Dedifferentiated amniotic fluid mesenchymal stem cell (primary cell): ENCODE results near the gene CERS6.
A peak's percentile ranks its signal among the peaks of the same experiment; 100 is the strongest.

Source experiments
- DNase-seq: peaks from one replicate; pipeline ENCODE4 v3.0.0-alpha.2; 2016; ENCODE audit errors: extremely low spot score

CERS6 gene

DNA sequence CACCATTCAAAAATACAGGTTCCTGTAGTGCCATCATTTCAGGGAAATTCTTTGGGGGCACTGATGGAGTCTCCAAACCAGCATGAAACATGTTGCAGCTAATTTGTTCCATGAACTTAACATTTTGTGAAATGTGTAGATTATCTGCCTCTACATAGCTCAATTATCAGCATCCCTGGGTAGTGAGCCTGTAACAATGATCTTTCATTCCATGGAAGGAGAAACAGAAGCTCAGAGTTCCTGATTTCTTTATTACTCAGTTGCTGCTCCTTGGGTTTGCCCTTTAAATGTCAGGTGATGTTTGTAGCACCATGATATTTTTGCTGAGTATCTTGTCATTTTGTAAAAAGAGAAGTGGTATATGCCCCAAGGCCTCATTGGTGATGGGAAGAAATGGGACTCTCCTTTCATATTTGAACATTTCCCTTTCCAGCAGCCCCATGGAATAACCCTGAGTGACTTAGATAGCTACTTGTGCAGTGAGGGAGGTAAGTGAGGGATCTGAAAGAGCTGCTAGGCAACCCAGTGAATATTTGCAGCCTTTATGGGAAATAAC, 146.9 kb downstream of the CERS6 start:
- DNase-seq: no peak

DNA sequence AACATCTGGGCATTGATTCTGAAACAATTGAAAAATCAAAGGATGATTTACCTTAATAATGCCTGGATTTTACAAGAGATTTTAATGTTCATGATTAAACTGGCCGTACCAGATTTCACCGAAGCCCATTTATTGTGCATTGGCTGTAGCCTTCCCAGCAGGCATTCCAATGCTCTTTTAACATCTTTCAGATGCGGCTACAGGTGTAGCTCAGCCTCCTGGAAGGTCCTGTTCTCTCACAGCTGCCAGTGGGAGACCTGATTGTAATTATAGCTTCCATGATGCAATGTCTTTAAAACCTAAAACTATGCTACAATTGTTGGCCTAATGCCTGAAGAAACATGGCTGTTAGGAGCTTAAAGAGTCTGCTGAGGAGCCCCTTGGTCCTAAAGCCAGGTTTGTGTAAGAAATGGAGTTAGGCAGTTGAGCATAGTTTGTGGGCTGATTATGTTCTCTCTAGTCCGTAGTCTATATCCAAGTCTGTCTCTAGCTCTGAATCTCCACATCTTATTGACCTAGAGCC, 147.4 kb downstream of the CERS6 start:
- peak; percentile 33 for DNase-seq

DNA sequence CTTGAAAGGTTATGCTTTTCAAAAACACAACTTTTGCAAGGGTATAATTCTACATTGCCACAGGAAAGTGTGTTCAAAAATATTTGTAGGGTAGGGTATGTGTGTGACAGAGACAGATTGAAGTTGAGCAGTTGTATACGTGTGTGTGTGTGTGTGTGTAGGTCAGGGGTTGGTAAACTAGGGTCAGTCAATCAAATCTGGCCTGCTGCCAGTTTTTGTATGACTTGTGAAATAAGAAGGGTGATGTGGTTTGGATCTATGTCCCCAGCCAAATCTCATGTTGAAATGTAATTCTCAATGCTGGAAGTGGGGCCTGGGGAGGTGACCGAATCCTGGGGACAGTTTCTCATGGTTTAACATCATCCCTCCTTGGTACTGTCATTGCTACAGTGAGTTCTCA, 148.2 kb downstream of the CERS6 start:
- DNase-seq: no peak

- DNase-seq: no peak
Measured at GRCh38 chr2:168607992-168608391, 151.9 kb downstream of the CERS6 start.

- DNase-seq: no peak
Measured at GRCh38 chr2:168608796-168609195, 152.7 kb downstream of the CERS6 start.

DNA sequence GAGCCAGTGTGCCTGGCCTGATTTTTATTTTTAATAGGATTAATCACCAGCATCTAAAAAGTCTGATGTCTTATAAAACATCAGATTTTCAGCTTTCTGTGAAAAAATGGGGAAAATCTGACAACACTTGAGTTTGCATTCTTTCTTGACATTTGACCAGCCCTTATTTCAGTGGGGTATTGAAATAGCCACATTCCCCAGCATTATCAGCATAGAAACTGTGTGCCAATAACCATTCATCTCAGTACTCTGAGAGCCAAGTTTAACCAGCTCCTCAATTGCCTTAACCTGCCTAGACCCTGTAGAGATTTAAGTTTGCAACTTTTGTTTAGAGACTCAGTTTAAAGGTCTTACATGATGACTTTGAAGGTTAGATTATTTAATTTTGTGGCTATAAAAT, 155.0 kb downstream of the CERS6 start:
- DNase-seq: no peak

DNA sequence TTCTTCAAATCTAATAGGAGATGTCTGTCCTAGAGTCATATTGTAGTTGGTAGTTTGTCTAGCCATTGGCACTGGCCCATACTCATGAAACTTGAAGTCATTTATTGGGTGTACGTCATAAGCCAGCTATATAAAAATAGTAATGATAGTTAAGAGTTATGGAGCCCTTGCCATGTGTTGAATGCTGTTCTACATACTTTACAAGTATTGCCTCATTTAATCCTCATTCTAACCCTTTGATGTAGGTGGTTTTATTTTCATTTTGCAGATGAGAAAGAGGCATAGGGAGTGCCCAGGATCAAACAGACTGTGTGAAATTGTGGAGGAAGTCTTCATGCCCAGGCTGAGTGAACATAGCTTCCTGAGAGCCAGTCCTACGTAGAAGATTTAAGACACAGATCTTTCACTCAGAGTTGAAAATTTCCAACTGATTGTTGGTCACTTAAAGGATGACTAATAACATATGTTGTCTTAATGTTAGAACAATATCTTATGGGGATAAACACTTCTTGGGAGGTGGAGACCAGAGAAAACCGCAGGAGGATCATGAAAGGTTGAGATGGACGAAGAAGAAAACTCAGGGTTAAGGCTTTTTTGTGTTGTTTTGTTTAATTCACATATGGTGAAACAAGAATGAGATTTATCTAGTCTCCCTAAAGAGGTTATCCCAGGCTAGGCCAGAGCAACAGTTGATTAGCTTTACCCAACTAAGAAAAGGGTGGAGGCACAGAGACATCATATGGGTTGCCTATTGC, 156.0 kb downstream of the CERS6 start:
- no peak for DNase-seq

DNA sequence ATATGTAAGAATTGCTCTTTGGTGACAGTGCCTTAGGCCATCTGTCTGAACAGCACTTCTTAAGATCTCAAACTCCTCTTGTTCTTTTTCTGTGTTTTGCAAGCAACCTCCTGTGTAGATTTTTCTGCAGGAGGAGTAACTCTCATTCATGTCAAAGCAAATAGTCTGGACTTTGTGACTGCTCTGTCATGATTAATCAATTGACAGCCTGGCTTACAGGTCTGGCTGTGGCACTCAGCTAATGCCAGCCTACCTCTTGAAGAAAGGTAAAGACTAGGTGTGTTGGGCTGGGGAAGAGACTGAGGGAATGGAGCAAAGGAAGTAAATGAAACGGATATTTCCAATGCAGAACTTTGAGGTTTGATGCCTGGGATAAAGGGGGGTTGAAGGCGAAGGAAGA, 156.6 kb downstream of the CERS6 start:
- DNase-seq: no peak

DNA sequence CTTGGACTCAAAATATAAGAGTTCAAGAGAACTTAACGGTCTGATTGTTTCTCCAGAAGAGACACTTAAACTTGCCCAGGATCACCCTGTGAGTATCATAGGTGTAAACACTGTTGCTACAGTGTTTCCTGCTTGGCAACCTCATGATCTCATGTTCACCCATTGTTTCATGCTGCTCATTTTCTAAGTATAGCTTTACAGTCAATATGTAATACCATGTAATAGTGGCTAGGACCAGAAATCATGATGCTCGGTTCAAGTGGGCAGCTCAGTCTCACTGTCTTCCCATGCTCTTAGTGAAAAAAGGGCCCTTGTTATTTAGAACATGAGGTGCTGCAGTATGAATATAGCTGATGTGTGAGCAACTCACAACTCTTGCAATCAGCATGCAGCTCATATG, 157.5 kb downstream of the CERS6 start:
- no peak for DNase-seq

GRCh38 chr2:168614172-168615018, 158.3 kb downstream of the CERS6 start:
- no peak for DNase-seq

DNA sequence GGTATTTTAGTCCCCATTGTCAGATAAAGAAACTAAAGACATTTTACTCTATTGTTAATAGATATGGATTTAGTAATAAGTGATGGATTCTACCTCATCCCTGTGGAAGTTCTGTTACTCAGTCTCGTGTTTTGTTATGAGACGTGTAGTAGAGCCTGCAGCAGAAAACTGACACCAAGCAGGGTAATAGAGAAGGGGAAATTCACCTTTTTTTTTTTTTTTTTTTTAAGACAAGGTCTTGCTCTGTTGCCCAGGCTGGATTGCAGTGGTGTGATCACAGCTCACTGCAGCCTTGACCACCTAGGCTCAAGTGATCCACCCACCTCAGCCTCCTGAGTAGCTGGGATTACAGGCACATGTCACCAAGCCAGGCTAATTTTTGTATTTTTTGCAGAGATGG, 164.5 kb downstream of the CERS6 start:
- DNase-seq: no peak

- no peak for DNase-seq
Measured at GRCh38 chr2:168622559-168622958, 166.5 kb downstream of the CERS6 start.

- DNase-seq: no peak
Measured at GRCh38 chr2:168624028-168624427, 168.0 kb downstream of the CERS6 start.

- no peak for DNase-seq
Measured at GRCh38 chr2:168626096-168626495, 170.0 kb downstream of the CERS6 start.

DNA sequence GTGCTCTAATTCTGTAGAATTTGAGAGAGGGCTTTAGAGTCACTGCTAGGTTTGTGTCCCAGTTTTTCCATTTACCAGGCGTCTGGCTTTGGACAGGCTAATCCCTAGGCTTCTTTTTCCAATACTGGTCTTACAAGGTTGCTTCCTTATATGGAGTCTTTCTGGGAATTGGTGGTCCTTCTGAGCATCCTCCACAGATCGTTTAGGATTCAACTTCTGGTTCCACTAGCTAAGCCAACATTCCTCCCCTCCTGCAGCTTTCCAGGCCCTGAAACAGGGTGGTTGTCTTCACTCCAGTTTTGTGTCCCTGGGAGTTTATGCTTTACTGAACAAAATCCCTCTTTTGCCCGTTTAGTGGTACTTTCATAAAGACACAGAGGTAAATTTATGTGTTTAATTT, 170.6 kb downstream of the CERS6 start:
- DNase-seq: no peak

GRCh38 chr2:168632709-168633121, 176.6 kb downstream of the CERS6 start:
- no peak for DNase-seq

DNA sequence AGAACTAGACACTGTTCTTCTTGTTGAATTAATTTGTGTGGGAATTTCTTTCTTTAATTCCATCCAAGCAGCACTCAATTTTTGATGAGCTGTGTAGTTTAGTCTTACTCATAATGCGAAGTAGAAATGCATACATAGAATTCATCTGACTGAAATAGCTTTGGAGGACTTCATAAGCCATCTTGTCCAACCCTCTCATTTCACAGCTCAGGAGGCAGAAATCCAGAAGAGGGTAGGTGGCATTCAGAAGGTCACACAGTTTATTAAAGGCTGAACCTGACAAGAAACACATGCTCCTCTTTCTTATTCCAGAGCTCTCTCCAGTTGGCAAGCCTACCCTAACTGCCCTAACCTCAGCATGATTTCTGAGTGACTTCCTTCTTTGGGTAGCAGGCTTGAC, 177.1 kb downstream of the CERS6 start:
- DNase-seq: no peak

DNA sequence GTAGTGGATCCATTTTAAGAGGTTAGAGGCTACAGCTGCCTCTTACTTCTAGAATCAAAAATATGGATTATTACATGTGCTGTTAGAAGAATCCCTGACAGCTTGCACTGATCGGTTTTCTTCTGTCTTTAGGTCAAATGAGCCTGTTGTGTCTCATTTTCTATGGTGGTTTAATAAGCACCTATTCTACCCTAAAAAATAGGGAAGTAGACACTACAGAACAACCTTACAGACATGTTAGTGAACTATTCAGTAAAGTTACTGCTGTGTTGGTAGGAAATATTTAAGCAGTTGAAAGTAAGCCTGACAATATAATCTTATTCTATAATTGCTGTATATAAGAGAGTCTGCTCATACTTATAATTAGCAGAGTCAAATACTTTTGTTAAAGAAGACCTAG, 177.8 kb downstream of the CERS6 start:
- DNase-seq: no peak

GRCh38 chr2:168635065-168635577, 179.0 kb downstream of the CERS6 start:
- no peak for DNase-seq

DNA sequence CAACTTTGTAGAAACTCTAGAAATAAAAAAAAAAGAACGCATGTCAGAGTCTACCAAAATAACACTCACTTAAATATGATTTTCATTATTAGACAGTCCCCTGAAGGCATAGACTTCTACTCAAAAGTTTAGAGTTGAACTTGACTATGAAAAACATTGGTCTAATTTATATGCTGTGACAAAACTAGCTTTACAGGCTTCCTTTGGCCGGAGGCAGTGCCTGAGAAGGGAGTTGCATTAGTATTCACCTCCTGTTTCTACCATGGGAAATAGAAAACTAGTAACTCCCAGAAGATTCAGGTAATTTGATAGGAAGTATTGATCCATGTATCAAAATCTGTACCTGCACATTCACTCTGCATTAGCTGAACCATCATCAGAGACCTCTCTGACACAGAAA, 182.9 kb downstream of the CERS6 start:
- DNase-seq: no peak

DNA sequence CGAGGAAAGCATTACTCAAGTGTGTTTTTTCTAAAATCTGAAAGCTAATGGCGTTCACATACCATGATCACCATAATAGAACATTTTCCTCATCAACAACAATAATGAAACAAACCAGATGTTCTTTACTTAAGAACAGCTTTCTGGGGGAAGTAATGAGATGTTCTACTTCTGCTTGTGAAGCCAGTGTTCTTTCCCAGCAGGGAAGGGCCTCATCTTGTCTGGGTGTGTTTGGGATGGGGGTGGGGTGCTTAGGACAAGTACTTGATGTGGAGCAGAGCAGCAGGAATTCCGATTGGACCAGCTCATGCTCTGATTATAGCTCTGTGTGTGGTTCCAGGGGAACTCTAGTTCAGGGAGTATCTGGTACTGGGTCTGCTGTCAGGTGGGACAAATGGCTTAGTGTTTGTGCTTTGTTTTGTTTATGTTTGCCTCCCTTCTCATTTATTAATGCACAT, 183.4 kb downstream of the CERS6 start:
- no peak for DNase-seq

DNA sequence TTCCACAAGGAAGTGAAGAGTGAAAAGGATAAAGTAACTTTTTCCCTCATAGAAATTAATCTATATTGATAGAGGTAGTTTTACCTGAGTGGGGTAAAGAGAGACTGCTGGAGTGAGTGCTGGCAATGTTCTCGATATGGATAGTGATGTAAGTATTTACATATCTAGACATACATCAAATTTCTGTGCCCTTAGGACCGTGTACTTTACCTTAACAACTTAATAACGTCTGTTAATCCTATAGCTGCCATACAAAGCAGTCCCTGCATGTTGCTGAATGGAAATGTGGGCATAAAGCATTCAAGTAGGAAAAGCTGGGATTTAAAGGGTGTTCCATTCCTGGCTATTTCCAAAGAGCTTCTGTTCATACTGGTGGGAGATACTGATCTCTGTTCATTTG, 184.0 kb downstream of the CERS6 start:
- DNase-seq: no peak
